Keratinocyte (primary cell): ENCODE measurements around the gene RAB4A. TPM values are rescaled to one million over a fixed set of nuclear protein-coding genes. Genes with fewer than 3 reads are reported as not detected.

ENCODE experiments used
- DNase-seq: peaks from one replicate; pipeline ENCODE4 v3.0.0-alpha.2; 2011; ENCODE audit warnings: low read depth, missing footprints, low spot score
- FAIRE-seq: peaks from 2 replicates; lab custom pipeline; 2011; peaks lifted over from hg19 to GRCh38; lab: Jason Lieb, UNC
- H2AFZ ChIP-seq: 2 replicates; pipeline ENCODE4 v1.6.0; 2012; ENCODE audit warnings: low read length, control low read depth, inconsistent platforms; ENCODE audit not compliant: control insufficient read depth
- H3K27ac ChIP-seq: 2 replicates; pipeline ENCODE4 v1.5.1; 2011; ENCODE audit warnings: low read length; ENCODE audit not compliant: control insufficient read depth, insufficient read depth
- H3K27me3 ChIP-seq: 3 replicates; pipeline ENCODE4 v1.6.0; 2011; ENCODE audit warnings: low read length; ENCODE audit not compliant: control insufficient read depth, insufficient read depth; ENCODE audit errors: extremely low read depth
- H3K36me3 ChIP-seq, 2 experiments: 2 replicates in 1 of 2; 3 replicates in 1 of 2; pipeline ENCODE4 v1.5.1; 2011; ENCODE audit warnings: low read length in 2 of 2, mild to moderate bottlenecking in 1 of 2; ENCODE audit not compliant: control insufficient read depth in 2 of 2, insufficient read depth in 2 of 2; ENCODE audit errors: extremely low read depth in 1 of 2
- H3K4me1 ChIP-seq: 3 replicates; pipeline ENCODE4 v1.5.1; 2011; ENCODE audit warnings: low read length; ENCODE audit not compliant: control insufficient read depth, insufficient read depth; ENCODE audit errors: extremely low read depth
- H3K4me2 ChIP-seq: 3 replicates; pipeline ENCODE4 v1.6.0; 2011; ENCODE audit warnings: low read depth, low read length; ENCODE audit not compliant: control insufficient read depth, insufficient read depth; ENCODE audit errors: extremely low read depth
- H3K4me3 ChIP-seq, 3 experiments: fragments of 200-600 bp in 1 of 3; sonication (generic) in 1 of 3; 2 replicates in 2 of 3; 3 replicates in 1 of 3; pipeline ENCODE4 v1.5.1; 2011 to 2016; ENCODE audit warnings: low read length in 3 of 3, mild to moderate bottlenecking in 3 of 3, control low read depth in 2 of 3, inconsistent platforms in 1 of 3, low read depth in 1 of 3, mixed read lengths in 1 of 3, mixed run types in 1 of 3, moderate library complexity in 1 of 3; ENCODE audit not compliant: control insufficient read depth in 2 of 3, insufficient read depth in 2 of 3; ENCODE audit errors: extremely low read depth in 1 of 3
- H3K79me2 ChIP-seq: 2 replicates; pipeline ENCODE4 v1.6.0; 2012; ENCODE audit warnings: low read length; ENCODE audit not compliant: control insufficient read depth, insufficient read depth
- H3K9ac ChIP-seq: 3 replicates; pipeline ENCODE4 v1.6.0; 2011; ENCODE audit warnings: low read length; ENCODE audit not compliant: control insufficient read depth, insufficient read depth; ENCODE audit errors: extremely low read depth
- H3K9me1 ChIP-seq: 3 replicates; pipeline ENCODE4 v1.6.0; 2011; ENCODE audit warnings: low read length; ENCODE audit not compliant: control insufficient read depth, insufficient read depth; ENCODE audit errors: extremely low read depth
- H3K9me3 ChIP-seq: 2 replicates; pipeline ENCODE4 v1.5.1; 2012; ENCODE audit warnings: low read depth, low read length; ENCODE audit not compliant: control insufficient read depth
- H4K20me1 ChIP-seq: 3 replicates; pipeline ENCODE4 v1.6.0; 2011; ENCODE audit warnings: low read length; ENCODE audit not compliant: control insufficient read depth, insufficient read depth; ENCODE audit errors: extremely low read depth
- CTCF ChIP-seq, 3 experiments: IDR thresholded peaks in 1 of 3; conservative IDR thresholded peaks in 1 of 3; optimal IDR thresholded peaks in 1 of 3; 2 replicates in 2 of 3; 3 replicates in 1 of 3; pipeline versions ENCODE3 to v1.5.1; 2011; ENCODE audit warnings: low read length in 3 of 3, mild to moderate bottlenecking in 3 of 3, moderate library complexity in 2 of 3, control low read depth in 1 of 3, inconsistent platforms in 1 of 3; ENCODE audit not compliant: insufficient read depth in 2 of 3; ENCODE audit errors: extremely low read depth in 1 of 3
- EZH2 ChIP-seq: IDR thresholded peaks from one replicate; pipeline ENCODE4 v1.6.1; 2012; ENCODE audit warnings: inconsistent platforms, mild to moderate bottlenecking, low read length, moderate library complexity
- dilution Hi-C: fragments of 300-500 bp; cut with MboI; formaldehyde crosslinking; loops from one replicate; pipeline ENCODE4 v1.7.0; 2020; ENCODE audit warnings: low sequenced_read_pairs; ENCODE audit not compliant: extremely low pct_ligation_motif_present
- polyA plus RNA-seq, 5 experiments: library from polyadenylated mRNA; depleted of rRNA in 3 of 5; stranded (reverse) in 3 of 5; stranded (forward) in 1 of 5; unstranded in 1 of 5; fragments of >200 nt; gene quantifications; 1 replicate in 1 of 5; 2 replicates in 3 of 5; 3 replicates in 1 of 5; pipeline versions ENCODE4 v1.2.1 to v1.2.3, GENCODE V29; 2011 to 2012; ENCODE audit warnings: missing spikeins in 2 of 5, low read depth in 1 of 5, low replicate concordance in 1 of 5

The RAB4A gene
- polyA plus RNA-seq, 1 donor (not counting 4 experiments of a cell fraction or from before 2014, with no cell fraction given), result 54.7 TPM

GRCh38 chr1:229298420-229298819 lies 27.5 kb downstream of the RAB4A start:
- Histone ChIP-seq H3K27me3 (no peaks in the 10 kb centered on the region), H3K4me3 (no peak overlapping the region), H3K79me2 (no peaks in the 10 kb centered on the region), H3K9ac (no peak overlapping the region), H3K9me3 (no peaks in the 10 kb centered on the region), H2AFZ (no peak overlapping the region), H3K27ac (no peak overlapping the region), H3K4me2 (no peak overlapping the region), H3K9me1 (no peaks in the 10 kb centered on the region), H3K36me3 (peaks cover 20 to 25% of the 10 kb centered on the region in 2 experiments), H3K4me1 (no peaks in the 10 kb centered on the region), H4K20me1 (no peaks in the 10 kb centered on the region)
- FAIRE-seq (no peak), DNase-seq (no peak)
- dilution Hi-C loops, result no loop called here
- TF ChIP-seq EZH2 (no peak), CTCF (optimal IDR thresholded peaks at IDR 0.05 in 1 of 3, IDR thresholded peaks at IDR 0.05 in 1 of 3, conservative IDR thresholded peaks at IDR 0.05 in 1 of 3; ENCODE audit: extremely low read depth in 1 of 3, insufficient read depth in 2 of 3, low read length in 3 of 3) (no peak)

- no peak overlapping the region for H3K4me3 ChIP-seq
- FAIRE-seq, result no peak
- TF ChIP-seq CTCF (optimal IDR thresholded peaks at IDR 0.05 in 1 of 3, IDR thresholded peaks at IDR 0.05 in 1 of 3, conservative IDR thresholded peaks at IDR 0.05 in 1 of 3; ENCODE audit: extremely low read depth in 1 of 3, insufficient read depth in 2 of 3, low read length in 3 of 3), result no peak
- TF ChIP-seq EZH2, result no peak
- H3K9me3 ChIP-seq, result no peaks in the 10 kb centered on the region
- H3K27ac ChIP-seq, result no peak overlapping the region
- no peaks in the 10 kb centered on the region for H4K20me1 ChIP-seq
- H3K9me1 ChIP-seq, result no peaks in the 10 kb centered on the region
- no peak overlapping the region for H3K9ac ChIP-seq
- H3K4me1 ChIP-seq, result no peaks in the 10 kb centered on the region
- H3K27me3 ChIP-seq, result no peaks in the 10 kb centered on the region
- no peak overlapping the region for H2AFZ ChIP-seq
- no peak overlapping the region for H3K4me2 ChIP-seq
- dilution Hi-C loops, result no loop called here
- peaks cover 20 to 25% of the 10 kb centered on the region in 2 experiments for H3K36me3 ChIP-seq
- H3K79me2 ChIP-seq, result no peaks in the 10 kb centered on the region
- no peak for DNase-seq
These were observed 28.1 kb downstream of the RAB4A start for GRCh38 chr1:229298887-229299503.
